Activated CD4-positive, alpha-beta T cell treated with anti-CD3 and anti-CD28 coated beads, Interleukin-2, amount 50 U/mL, for 48 hours (primary cell): ENCODE measurements around the gene RTKN2.

Source experiments
- DNase-seq, 2 experiments: peaks; one replicate each; pipeline ENCODE4 v3.0.0-alpha.2; 2020

The RTKN2 gene

DNA sequence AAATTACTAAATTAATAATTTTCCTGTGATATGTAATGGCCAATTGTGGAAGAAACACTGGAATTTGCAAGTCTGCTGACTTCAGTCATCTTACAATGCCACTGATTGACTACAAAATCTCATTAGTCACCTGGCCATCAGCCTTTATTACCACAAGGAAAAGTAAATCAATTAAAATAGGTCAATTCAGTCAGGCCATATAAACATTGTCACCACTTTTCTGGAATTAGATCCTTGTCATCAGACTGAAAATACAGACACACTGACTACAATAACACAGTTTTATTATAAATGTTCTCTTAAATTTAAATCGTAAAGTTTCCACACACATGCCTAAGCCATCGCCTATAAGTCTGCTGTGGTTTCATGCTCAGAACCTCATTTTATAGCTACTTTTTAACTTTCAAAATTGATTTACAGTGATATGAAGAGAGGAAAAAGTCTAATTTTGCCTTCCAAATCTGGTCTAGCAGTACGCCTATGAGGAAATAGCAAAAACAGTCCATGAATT, 54.2 kb downstream of the RTKN2 start:
- no peak for DNase-seq

- DNase-seq = no peak
Measured at GRCh38 chr10:62205750-62206399, 62.8 kb downstream of the RTKN2 start.

DNA sequence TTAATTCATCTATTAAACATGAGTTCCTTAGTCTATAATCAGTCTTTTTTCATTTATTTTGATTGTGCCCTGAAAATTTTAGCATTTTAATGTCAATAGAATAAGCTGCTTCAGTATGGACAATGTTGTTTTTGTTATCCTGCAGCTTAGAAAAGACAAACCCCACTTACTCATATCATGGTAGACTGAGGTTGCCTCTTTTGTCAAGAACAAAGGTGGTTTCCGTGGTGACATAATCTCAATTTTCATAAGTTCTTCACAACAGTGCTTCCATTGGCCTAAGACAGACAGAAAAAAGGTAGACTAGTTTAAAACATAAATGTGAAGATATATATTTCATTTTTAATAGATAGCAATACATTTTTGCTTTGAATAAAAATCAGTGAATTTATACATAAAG, 69.1 kb downstream of the RTKN2 start:
- DNase-seq = no peak

GRCh38 chr10:62196528-62196927, 72.1 kb downstream of the RTKN2 start:
- no peak for DNase-seq

DNA sequence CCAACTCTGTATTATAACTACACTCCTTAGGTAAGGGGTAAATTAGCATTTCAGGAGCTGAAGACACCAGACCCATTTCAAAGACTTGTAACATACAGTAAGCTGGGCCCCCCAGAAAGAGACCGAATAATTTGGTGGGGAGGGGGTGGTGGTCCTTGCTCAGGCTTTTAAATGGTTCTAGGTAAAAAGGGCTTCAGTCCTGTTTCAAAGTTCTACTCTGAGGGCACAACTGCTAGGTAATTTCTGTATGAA, 73.0 kb downstream of the RTKN2 start:
- DNase-seq = no peak

DNA sequence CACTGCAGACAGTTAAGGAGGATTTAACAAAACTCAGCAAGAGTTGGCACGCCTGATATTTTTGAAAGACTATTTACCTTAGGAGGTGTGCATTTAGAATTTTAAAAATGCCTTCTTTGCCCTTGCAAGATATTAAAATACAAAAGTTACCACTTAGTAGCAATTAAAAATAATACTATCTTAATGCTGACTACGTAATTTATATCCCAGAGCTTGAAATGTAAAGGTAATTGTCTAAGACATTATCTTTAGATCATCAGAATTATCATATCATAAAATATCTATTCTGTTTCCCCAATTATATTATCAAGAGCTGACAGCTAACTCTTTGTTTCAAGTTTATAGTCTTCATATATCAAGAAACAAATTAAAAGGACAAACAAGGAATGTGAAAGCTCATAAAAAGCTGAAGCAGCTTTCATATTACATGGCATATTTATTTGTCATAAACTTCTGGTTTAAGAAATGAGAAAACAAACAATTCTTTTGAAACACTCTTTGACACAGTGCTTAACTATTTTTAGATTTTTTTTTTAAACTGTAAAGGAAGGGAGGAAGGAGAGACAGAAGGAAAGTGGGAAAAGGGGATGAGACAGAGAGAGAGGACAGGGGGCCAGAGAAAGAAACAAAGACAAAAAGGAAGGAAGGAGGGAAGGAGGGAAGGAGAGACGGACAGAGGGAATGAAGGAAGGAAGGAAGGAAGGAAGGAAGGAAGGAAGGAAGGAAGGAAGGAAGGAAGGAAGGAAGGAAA, 73.5 kb downstream of the RTKN2 start:
- DNase-seq = no peak

- DNase-seq = no peak
Measured at GRCh38 chr10:62193479-62193878, 75.2 kb downstream of the RTKN2 start.

DNA sequence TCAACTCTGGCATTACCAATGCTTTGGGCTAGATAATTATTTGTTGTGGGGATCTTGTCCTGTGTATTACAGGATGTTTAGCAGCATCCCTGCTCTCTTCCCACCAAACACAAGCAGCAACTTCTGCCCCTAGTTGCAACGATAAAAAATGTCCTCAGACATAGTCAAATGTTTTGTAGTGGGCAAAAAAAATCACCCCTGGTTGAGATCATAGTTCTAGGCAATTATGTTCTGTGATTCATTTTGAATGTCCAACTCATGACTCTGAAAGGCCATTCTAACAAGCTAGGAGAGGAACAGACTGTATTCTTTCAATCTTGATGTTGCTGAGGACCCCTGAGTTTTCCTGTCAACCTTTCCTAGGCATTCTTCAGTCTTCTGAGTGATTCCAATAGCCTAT, 79.5 kb downstream of the RTKN2 start:
- no peak for DNase-seq

DNA sequence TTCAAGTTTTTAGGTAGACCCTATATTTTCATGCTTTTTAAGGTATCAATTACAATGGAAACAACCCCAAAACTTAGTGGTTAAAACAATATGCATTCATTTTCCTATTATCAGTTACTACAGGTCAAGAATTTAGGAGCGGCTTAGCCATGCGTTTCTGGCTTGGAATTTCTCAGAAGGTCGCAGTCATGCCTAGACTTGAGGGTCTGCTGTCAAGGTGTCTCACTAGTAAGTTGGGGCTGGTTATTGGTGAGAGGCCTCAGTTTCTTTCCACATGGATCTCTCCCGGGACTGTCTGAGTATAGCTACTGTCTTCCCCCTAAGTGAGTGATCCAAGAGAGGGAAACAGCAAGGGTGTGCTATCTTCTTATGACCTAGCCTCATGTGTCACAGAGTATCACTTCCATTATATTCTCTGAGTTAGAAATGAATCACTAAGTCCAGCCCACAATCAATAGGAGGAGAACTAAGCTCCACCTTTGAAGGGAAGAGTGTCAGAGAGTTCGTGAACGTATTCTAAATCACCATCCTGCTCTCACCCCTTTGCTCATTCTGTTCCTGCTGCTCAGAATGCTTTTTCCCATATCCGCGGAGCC, 80.5 kb downstream of the RTKN2 start:
- peak in 1 of 2 experiments; percentile 28 for DNase-seq

- peak in 1 of 2 experiments; percentile 17 for DNase-seq
Measured at GRCh38 chr10:62186999-62187675, 81.5 kb downstream of the RTKN2 start.

GRCh38 chr10:62185919-62186692, 82.5 kb downstream of the RTKN2 start:
- peak; percentile 54 to 65 for DNase-seq

GRCh38 chr10:62183857-62184795, 84.5 kb downstream of the RTKN2 start:
- no peak for DNase-seq

DNA sequence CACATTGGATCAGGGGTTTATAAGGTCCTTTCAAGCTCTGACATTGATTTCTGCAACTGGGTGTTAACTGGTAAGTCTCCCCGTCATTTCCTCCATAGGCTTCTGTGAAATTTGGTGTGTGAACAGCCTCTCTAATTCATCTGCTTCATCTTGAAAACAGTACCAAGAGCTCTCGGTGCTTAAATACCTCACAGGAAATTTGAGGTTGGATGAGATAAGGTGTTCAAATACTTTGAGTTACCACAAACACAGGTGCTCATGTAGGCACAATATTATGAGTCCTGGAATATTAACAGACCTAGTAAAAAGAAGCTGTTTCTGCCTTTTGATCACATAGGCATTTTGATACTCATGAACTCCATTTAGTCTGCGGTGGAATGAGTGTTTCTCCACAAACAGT, 85.2 kb downstream of the RTKN2 start:
- DNase-seq = no peak

DNA sequence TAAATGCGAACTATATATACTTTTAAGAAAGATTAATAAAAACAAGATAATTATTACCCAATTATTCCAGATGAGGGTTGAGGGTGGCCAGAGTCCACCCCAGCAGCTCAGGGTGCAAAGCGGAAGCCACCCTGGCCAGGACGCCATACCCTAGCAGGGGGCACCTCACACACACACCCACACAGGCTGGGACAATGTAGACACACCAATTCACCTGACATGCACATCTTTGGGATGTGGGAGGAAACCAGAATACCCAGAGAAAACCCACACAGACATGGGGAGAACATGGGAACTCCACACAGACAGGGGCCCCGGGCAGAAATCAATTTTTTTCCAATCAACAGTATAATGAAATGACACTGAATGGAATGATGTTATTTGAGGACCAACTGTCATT, 86.0 kb downstream of the RTKN2 start:
- DNase-seq = peak in 1 of 2 experiments; percentile 35

DNA sequence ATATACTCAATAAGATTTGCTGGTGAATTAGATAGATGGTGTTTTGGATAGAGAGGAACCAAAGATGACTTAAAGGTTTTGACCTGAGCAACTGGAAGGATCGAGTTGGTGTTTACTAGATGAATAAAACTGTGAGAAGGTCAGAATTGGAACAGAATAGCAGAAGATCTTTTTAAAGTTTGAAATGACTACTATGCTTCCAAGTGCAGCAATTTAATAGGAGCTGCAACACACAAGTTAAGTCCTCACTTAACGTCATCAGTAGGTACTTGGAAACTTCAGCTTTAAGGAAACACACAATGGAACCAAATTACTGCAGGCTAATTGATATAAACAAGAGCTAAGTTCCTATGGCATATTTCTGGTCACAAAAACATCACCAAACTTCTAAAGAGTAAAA, 86.5 kb downstream of the RTKN2 start:
- no peak for DNase-seq

- DNase-seq = no peak
Measured at GRCh38 chr10:62180677-62181076, 88.0 kb downstream of the RTKN2 start.

DNA sequence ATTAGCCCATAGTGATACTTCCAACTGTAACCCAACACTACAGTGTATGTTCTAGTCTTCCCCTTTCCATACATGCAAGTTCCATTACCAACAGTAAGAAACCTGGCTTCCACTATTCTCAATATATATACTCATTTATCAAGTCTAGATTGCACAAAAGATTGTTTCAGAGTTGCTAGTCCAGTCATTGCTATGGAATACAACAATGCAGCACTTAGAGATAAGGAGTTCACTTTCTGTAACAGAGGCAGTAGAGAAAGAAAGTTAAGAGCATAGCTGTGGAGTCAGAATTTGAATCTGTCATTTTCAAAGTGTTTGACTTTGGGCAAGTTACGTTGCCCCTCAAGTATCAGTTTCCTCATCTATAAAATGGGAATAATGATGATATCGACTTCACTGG, 90.1 kb downstream of the RTKN2 start:
- DNase-seq = no peak

DNA sequence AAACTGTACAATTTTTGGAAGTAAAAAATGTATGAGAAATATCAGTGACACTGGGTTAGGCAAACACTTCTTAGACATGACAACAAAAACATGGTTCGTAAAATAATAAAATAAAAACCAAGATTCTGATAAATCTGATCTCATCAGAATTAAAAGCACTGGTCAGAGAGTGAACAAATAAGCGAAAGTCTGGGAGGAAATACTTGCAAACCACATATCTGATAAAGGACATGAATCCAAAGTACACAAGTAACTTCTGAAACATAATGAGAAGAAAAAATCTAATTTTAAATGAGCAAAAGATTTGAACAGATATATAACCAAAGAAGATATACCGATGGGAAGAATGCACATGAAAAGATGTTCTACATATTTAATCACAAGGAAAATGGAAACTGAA, 91.5 kb downstream of the RTKN2 start:
- DNase-seq = no peak

- DNase-seq = no peak
Measured at GRCh38 chr10:62175251-62175650, 93.4 kb downstream of the RTKN2 start.

DNA sequence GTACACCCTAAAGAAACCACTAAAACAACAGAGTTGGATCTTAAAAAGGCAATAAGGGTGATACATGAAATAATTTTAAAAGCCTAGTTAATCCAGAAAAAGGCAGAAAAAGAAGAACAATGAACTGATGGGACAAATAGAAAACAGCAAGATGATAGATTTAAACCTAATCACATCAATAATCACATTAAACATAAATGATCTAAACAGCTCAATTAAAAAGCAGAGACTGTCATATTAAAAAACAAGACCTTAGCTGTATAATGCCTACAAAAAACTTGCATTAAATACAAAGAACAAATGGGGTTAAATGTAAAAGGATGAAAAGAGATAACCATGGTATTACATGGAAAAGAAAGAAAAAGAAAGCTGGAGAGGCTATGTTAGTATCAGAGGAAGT, 96.2 kb downstream of the RTKN2 start:
- DNase-seq = no peak

- DNase-seq = no peak
Measured at GRCh38 chr10:62171791-62172190, 96.9 kb downstream of the RTKN2 start.

DNA sequence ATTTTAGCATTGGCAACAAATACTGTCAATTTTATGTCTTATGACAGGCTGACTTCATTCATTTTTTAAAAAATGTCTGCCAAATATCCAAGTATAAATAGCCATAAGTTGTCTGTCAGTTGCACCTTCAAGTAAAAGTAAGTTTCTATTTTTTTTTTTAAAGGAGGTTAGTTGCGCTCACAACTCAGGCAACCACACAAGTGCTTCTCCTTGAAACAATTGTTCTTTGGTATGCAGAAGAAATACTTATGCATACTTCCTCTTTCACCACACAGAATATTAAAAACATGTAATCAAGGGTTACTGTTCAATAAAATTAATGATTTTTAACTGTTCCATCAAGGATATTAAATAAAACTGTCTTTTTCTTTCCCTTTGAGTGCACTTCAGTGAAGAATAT, 97.9 kb downstream of the RTKN2 start:
- no peak for DNase-seq
